ENCODE results near the gene SBNO2. TPM values are rescaled to one million over a fixed set of nuclear protein-coding genes. Genes with fewer than 3 reads are reported as not detected.

The SBNO2 gene
- total RNA-seq, 4 donors from 2014 or later, result 14.9 to 67.2 (median 20.9) TPM

GRCh38 chr19:1155352-1156304, 18.4 kb downstream of the SBNO2 start:
- H3K36me3 ChIP-seq, result peaks cover 0 to 68% of the 10 kb centered on the region in 2 donors
- H3K9me3 ChIP-seq, result no peaks in the 10 kb centered on the region
- peak; percentile 17 for ATAC-seq
- no peak for TF ChIP-seq POLR2AphosphoS5 (IDR thresholded peaks at IDR 0.05)
- no peak for TF ChIP-seq POLR2A (IDR thresholded peaks at IDR 0.05)
- TF ChIP-seq, protein P1, sequence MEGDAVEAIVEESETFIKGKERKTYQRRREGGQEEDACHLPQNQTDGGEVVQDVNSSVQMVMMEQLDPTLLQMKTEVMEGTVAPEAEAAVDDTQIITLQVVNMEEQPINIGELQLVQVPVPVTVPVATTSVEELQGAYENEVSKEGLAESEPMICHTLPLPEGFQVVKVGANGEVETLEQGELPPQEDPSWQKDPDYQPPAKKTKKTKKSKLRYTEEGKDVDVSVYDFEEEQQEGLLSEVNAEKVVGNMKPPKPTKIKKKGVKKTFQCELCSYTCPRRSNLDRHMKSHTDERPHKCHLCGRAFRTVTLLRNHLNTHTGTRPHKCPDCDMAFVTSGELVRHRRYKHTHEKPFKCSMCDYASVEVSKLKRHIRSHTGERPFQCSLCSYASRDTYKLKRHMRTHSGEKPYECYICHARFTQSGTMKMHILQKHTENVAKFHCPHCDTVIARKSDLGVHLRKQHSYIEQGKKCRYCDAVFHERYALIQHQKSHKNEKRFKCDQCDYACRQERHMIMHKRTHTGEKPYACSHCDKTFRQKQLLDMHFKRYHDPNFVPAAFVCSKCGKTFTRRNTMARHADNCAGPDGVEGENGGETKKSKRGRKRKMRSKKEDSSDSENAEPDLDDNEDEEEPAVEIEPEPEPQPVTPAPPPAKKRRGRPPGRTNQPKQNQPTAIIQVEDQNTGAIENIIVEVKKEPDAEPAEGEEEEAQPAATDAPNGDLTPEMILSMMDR (IDR thresholded peaks at IDR 0.05), result no peak
- no peak for TF ChIP-seq EP300 (IDR thresholded peaks at IDR 0.05)
- peaks cover 0 to 71% (median 36%) of the 10 kb centered on the region in 3 donors for H3K4me1 ChIP-seq
- H3K4me3 ChIP-seq, result peak overlapping the region in 1 of 2 donors; percentile 32
- no peaks in the 10 kb centered on the region for H3K27me3 ChIP-seq
- WGBS, 2 donors (ENCODE audit: low coverage in 1 of 2), result 73% methylated on average over 3 of the region's 29 CpGs; no CpG with 5 or more reads in 1 of the 2 donors
- peak overlapping the region; percentile 41 to 95 (median 85) for H3K27ac ChIP-seq

DNA sequence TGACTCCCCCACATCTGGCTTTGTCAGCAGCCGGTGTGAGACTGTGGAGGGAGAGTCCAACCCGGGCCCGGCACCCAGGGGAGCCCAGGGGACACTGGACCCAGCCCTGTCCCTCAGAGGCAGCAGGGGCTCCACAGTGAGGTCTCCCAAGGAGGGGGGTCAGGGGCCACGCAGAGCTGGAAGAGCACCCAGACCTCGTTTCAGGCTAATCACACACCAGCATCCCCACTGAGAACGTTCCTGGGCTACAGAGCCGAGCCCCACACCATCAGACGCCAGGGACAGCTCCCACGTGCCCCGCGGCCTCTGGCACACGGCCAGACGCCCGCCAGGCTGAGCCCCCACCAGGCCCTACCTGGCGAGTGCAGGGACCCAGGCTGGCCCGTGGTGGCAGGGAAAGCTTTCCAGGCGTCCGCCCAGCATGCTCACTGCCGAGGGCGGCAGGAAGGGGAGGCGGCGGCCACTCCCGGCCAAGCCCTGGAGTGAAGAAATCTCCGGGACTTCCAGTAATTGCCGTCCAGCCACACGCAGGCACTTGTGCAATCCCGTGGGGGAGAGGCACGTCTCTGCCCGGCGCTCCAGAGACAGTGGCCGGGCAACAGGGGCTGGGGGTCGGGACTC, 19.2 kb downstream of the SBNO2 start:
- H3K27ac ChIP-seq, result peak overlapping the region; percentile 41 to 95 (median 85)
- H3K4me1 ChIP-seq, result peaks cover 0 to 78% (median 36%) of the 10 kb centered on the region in 3 donors
- 10% methylated on average over 2 of the region's 32 CpGs; no CpG with 5 or more reads in 1 of the 2 donors for WGBS, 2 donors (ENCODE audit: low coverage in 1 of 2)
- peaks cover 0 to 69% of the 10 kb centered on the region in 2 donors for H3K36me3 ChIP-seq
- TF ChIP-seq EP300 (IDR thresholded peaks at IDR 0.05) (no peak), POLR2A (IDR thresholded peaks at IDR 0.05) (no peak), POLR2AphosphoS5 (IDR thresholded peaks at IDR 0.05) (peak; percentile 95)
- TF ChIP-seq, protein P1 (IDR thresholded peaks at IDR 0.05), result peak in 1 of 4 experiments; percentile 10
- peak overlapping the region in 1 of 2 donors; percentile 32 for H3K4me3 ChIP-seq
- ATAC-seq, result peak; percentile 87
- H3K9me3 ChIP-seq, result no peaks in the 10 kb centered on the region
- H3K27me3 ChIP-seq, result no peaks in the 10 kb centered on the region

GRCh38 chr19:1153891-1154730, 20.0 kb downstream of the SBNO2 start:
- ATAC-seq, result no peak
- Histone ChIP-seq H3K4me3 (peak overlapping the region in 1 of 2 donors; percentile 32), H3K27ac (peak overlapping the region in 3 of 4 donors; percentile 84 to 95 (median 86)), H3K27me3 (no peaks in the 10 kb centered on the region), H3K9me3 (no peaks in the 10 kb centered on the region), H3K36me3 (peaks cover 0 to 76% of the 10 kb centered on the region in 2 donors), H3K4me1 (peaks cover 0 to 79% (median 36%) of the 10 kb centered on the region in 3 donors)
- WGBS, 2 donors (ENCODE audit: low coverage in 1 of 2), result 93% methylated on average over 8 of the region's 58 CpGs; no CpG with 5 or more reads in 1 of the 2 donors
- TF ChIP-seq POLR2AphosphoS5 (IDR thresholded peaks at IDR 0.05) (no peak), EP300 (IDR thresholded peaks at IDR 0.05) (no peak), POLR2A (IDR thresholded peaks at IDR 0.05) (no peak)
- TF ChIP-seq, protein P1 (IDR thresholded peaks at IDR 0.05), result no peak

GRCh38 chr19:1151917-1152587, 22.0 kb downstream of the SBNO2 start:
- 48% methylated on average over 3 of the region's 35 CpGs; no CpG with 5 or more reads in 1 of the 2 donors for WGBS, 2 donors (ENCODE audit: low coverage in 1 of 2)
- peak overlapping the region in 1 of 2 donors; percentile 9 for H3K4me3 ChIP-seq
- H3K27ac ChIP-seq, result peak overlapping the region in 3 of 4 donors; percentile 58 to 73 (median 67)
- ATAC-seq, result peak; percentile 42
- H3K9me3 ChIP-seq, result no peaks in the 10 kb centered on the region
- peaks cover 0 to 70% (median 36%) of the 10 kb centered on the region in 3 donors for H3K4me1 ChIP-seq
- no peak for TF ChIP-seq POLR2A (IDR thresholded peaks at IDR 0.05)
- TF ChIP-seq EP300 (IDR thresholded peaks at IDR 0.05), result no peak
- TF ChIP-seq POLR2AphosphoS5 (IDR thresholded peaks at IDR 0.05), result no peak
- TF ChIP-seq, protein P1 (IDR thresholded peaks at IDR 0.05), result no peak
- H3K36me3 ChIP-seq, result peaks cover 0 to 71% of the 10 kb centered on the region in 2 donors
- no peaks in the 10 kb centered on the region for H3K27me3 ChIP-seq

All from gastroesophageal sphincter (tissue), 4 donors.